Caco-2 (cell line): ENCODE results near the gene BLOC1S1. TPM values are rescaled to one million over a fixed set of nuclear protein-coding genes. Genes with fewer than 3 reads are reported as not detected.
A peak's percentile ranks its signal among the peaks of the same experiment; 100 is the strongest.

Experiments
- BruUV-seq: library from RNA; stranded (reverse); fragments of 400-500 nt; replicated peaks from 2 replicates; lab custom pipeline; 2021; lab: Mats Ljungman, UMichigan
- CTCF ChIA-PET: fragments of 300-600 bp; sonication (Branson Sonifier 250); formaldehyde crosslinking; loops from one replicate; lab custom pipeline; 2022; ENCODE audit warnings: antibody characterized with exemption; lab: Charles Lee
- POLR2A ChIA-PET: fragments of 300-600 bp; sonication (Branson Sonifier 250); formaldehyde crosslinking; loops from one replicate; lab custom pipeline; 2022; ENCODE audit warnings: antibody characterized with exemption; lab: Charles Lee
- DNase-seq, 2 experiments: peaks; one replicate each; pipeline versions ENCODE4 v3.0.0 to v3.0.0-alpha.2; 2020 to 2022
- H3K27me3 ChIP-seq: replicated peaks from 2 replicates; pipeline ENCODE4 v1.6.0; 2011; ENCODE audit warnings: low read length; ENCODE audit not compliant: control insufficient read depth, insufficient read depth
- H3K36me3 ChIP-seq: 2 replicates; pipeline ENCODE4 v1.5.1; 2011; ENCODE audit warnings: low read length; ENCODE audit not compliant: control insufficient read depth, insufficient read depth
- H3K4me1 ChIP-seq: fragments of 250-450 bp; sonication (Bioruptor Pico); 2 replicates; pipeline ENCODE4 v1.5.1; 2020; ENCODE audit warnings: mild to moderate bottlenecking
- H3K4me3 ChIP-seq: 2 replicates; pipeline ENCODE4 v1.5.1; 2011; ENCODE audit warnings: low read depth, mild to moderate bottlenecking, control low read depth, low read length
- H3K9me3 ChIP-seq: fragments of 250-450 bp; sonication (Bioruptor Pico); 2 replicates; pipeline ENCODE4 v1.5.1; 2020; ENCODE audit warnings: mild to moderate bottlenecking, moderate library complexity
- H3K27ac Mint-ChIP-seq: one replicate; pipeline ENCODE4 v1.8.0; 2022; ENCODE audit warnings: mixed read lengths; ENCODE audit not compliant: unreplicated experiment
- H3K27me3 Mint-ChIP-seq: one replicate; pipeline ENCODE4 v1.8.0; 2022; ENCODE audit warnings: mixed read lengths; ENCODE audit not compliant: insufficient read depth, unreplicated experiment
- H3K36me3 Mint-ChIP-seq: one replicate; pipeline ENCODE4 v1.8.0; 2022; ENCODE audit warnings: mild to moderate bottlenecking, mixed read lengths; ENCODE audit not compliant: insufficient read depth, unreplicated experiment
- H3K4me1 Mint-ChIP-seq: one replicate; pipeline ENCODE4 v1.8.0; 2022; ENCODE audit warnings: low read depth, mixed read lengths; ENCODE audit not compliant: unreplicated experiment
- H3K4me3 Mint-ChIP-seq: one replicate; pipeline ENCODE4 v1.8.0; 2022; ENCODE audit warnings: mild to moderate bottlenecking, moderate library complexity, mixed read lengths; ENCODE audit not compliant: unreplicated experiment
- H3K9me3 Mint-ChIP-seq: one replicate; pipeline ENCODE4 v1.8.0; 2022; ENCODE audit warnings: mixed read lengths; ENCODE audit not compliant: unreplicated experiment
- intact Hi-C: fragments of 100-400 bp; cut with micrococcal nuclease; formaldehyde crosslinking; loops from one replicate; pipeline ENCODE4 v1.10.0; 2022; ENCODE audit not compliant: unreplicated experiment
- total RNA-seq: library from RNA; stranded (reverse); gene quantifications from 2 replicates; pipeline ENCODE4 v1.2.3, GENCODE V29; 2022
- TF ChIP-seq, protein P1 (sequence below), 2 experiments: fragments of 200-600 bp in 1 of 2; IDR thresholded peaks; 1 replicate in 1 of 2; 2 replicates in 1 of 2; pipeline versions ENCODE4 v1.5.1 to v1.8.0; 2011 to 2022; ENCODE audit warnings: antibody characterized with exemption in 1 of 2, control low read depth in 1 of 2, inconsistent platforms in 1 of 2, low read depth in 1 of 2, low read length in 1 of 2, mild to moderate bottlenecking in 1 of 2, moderate library complexity in 1 of 2; ENCODE audit not compliant: insufficient read depth in 1 of 2, severe bottlenecking in 1 of 2, unreplicated experiment in 1 of 2

Gene BLOC1S1
- total RNA-seq, 1 experiment from 2014 or later = 73.7 TPM

DNA sequence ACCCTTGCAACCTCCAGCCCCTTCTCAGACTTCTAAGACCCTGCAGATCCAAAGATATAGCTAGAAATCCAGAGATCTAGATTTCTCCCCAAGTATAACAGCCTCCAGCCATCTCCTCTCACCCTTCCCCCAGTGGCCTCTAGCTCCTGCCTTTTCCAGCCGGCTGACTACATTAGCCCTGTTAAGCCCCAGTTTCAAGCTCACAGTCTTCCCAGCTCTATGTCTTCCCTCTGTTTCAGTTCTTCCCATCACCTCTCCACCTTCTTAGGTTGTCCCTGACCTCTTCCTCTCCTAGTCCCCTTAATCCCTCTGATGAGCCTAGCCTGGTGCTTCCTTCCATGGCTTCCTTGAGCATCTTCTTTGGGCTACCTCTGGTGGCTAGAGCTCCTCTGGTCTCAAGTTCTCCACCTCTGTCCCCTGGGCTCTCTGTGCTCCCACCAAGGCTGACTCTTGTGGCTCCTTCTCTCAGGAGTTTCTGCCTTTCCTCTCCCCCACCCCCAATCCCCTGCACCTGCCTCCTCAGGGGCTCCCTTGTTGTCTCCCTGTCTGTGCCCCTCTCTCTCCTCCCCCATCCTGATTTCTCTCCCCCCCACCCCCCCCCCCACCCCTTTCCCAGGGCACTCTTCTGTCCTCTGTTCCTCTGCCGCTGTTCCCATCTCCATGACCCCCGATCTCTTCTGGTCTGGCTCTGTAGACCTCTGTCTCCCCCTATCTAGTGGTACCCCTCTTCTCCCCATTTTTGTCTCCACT, 26.3 kb downstream of the BLOC1S1 start:
- intact Hi-C loops = loop anchor here (10.0 kb wide), 1 partner anchor 373 kb away; the partner anchor contains the start of genes RPL41 and ZC3H10
- Mint-ChIP-seq H3K27ac (peak overlapping the region; percentile 24), H3K9me3 (no peaks in the 10 kb centered on the region), H3K4me3 (peak overlapping the region; percentile 66), H3K27me3 (no peaks in the 10 kb centered on the region), H3K4me1 (peaks cover 33% of the 10 kb centered on the region), H3K36me3 (peaks cover 7% of the 10 kb centered on the region)
- H3K9me3 ChIP-seq = no peaks in the 10 kb centered on the region
- no TSS peak for BruUV-seq
- POLR2A ChIA-PET = no interaction called here
- H3K4me3 ChIP-seq = peak overlapping the region; percentile 25
- TF ChIP-seq, protein P1, sequence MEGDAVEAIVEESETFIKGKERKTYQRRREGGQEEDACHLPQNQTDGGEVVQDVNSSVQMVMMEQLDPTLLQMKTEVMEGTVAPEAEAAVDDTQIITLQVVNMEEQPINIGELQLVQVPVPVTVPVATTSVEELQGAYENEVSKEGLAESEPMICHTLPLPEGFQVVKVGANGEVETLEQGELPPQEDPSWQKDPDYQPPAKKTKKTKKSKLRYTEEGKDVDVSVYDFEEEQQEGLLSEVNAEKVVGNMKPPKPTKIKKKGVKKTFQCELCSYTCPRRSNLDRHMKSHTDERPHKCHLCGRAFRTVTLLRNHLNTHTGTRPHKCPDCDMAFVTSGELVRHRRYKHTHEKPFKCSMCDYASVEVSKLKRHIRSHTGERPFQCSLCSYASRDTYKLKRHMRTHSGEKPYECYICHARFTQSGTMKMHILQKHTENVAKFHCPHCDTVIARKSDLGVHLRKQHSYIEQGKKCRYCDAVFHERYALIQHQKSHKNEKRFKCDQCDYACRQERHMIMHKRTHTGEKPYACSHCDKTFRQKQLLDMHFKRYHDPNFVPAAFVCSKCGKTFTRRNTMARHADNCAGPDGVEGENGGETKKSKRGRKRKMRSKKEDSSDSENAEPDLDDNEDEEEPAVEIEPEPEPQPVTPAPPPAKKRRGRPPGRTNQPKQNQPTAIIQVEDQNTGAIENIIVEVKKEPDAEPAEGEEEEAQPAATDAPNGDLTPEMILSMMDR (IDR thresholded peaks at IDR 0.05; ENCODE audit: insufficient read depth in 1 of 2, low read depth in 1 of 2, low read length in 1 of 2, severe bottlenecking in 1 of 2, unreplicated experiment in 1 of 2) = no peak
- CTCF ChIA-PET = interaction anchor here (0.6 to 1.3 kb wide), 3 partner anchors 37 to 425 kb away, joined by 3 to 4 read pairs (median 4); no protein-coding TSS in a partner anchor
- H3K4me1 ChIP-seq = peaks cover 25% of the 10 kb centered on the region
- H3K27me3 ChIP-seq = no peaks in the 10 kb centered on the region
- no peak for DNase-seq
- no peaks in the 10 kb centered on the region for H3K36me3 ChIP-seq

GRCh38 chr12:55742719-55743405, 27.0 kb downstream of the BLOC1S1 start, which contains the start of gene GDF11:
GDF11 (plus strand) TSS chr12:55743122; CDS start chr12:55743317, 195 bp downstream.
- intact Hi-C loops = loop anchor here (1.0 to 10.0 kb wide), 3 partner anchors 54 to 372 kb away; partner anchors contain the start of genes RPL41, RPS26 and ZC3H10
- Histone ChIP-seq H3K9me3 (no peaks in the 10 kb centered on the region), H3K27me3 (no peaks in the 10 kb centered on the region), H3K4me3 (peak within 1 kb of the TSS; percentile 88), H3K4me1 (peaks cover 20% of the 10 kb centered on the region), H3K36me3 (no peaks in the 10 kb centered on the region)
- Mint-ChIP-seq H3K36me3 (peaks cover 7% of the 10 kb centered on the region), H3K27me3 (no peaks in the 10 kb centered on the region), H3K4me3 (peak within 1 kb of the TSS; percentile 80), H3K4me1 (peaks cover 26% of the 10 kb centered on the region), H3K27ac (peak within 1 kb of the TSS; percentile 24), H3K9me3 (no peaks in the 10 kb centered on the region)
- TF ChIP-seq, protein P1 (IDR thresholded peaks at IDR 0.05; ENCODE audit: insufficient read depth in 1 of 2, low read depth in 1 of 2, low read length in 1 of 2, severe bottlenecking in 1 of 2, unreplicated experiment in 1 of 2) = no peak
- no TSS peak for BruUV-seq
- CTCF ChIA-PET = interaction anchor here (0.8 to 2.0 kb wide), 5 partner anchors 36 to 185 kb away, joined by 3 to 6 read pairs (median 4); partner anchors contain the start of gene PYM1
- DNase-seq = peak; percentile 84
- POLR2A ChIA-PET = interaction anchor here (0.7 kb wide), 1 partner anchor 87 kb away, joined by 4 read pairs; the partner anchor contains the start of gene DNAJC14
